Medulla oblongata (tissue), 1 donor: ENCODE results near the gene RALGPS2.
"Not testable (repeated sequence)": the region's sequence is repeated elsewhere in the genome, so short reads cannot be mapped to it uniquely, and the experiment has no call there.

ENCODE experiments used
- DNase-seq: peaks from one replicate; pipeline ENCODE4 v3.0.0-alpha.2; 2015; ENCODE audit errors: extremely low spot score

Gene RALGPS2

GRCh38 chr1:178723546-178723945 lies 1.5 kb upstream of the RALGPS2 start:
- DNase-seq = no peak

- peak; percentile 9 for DNase-seq
These were observed 692 bp upstream of the RALGPS2 start for GRCh38 chr1:178724376-178724727.

- DNase-seq = peak; percentile 19
These were observed 532 bp downstream of the RALGPS2 start for GRCh38 chr1:178725466-178726086.

- DNase-seq = peak; percentile 82
These were observed 1.1 kb downstream of the RALGPS2 start for GRCh38 chr1:178726087-178726517.

- peak; percentile 19 for DNase-seq
These were observed 1.5 kb downstream of the RALGPS2 start for GRCh38 chr1:178726545-178726944.

- DNase-seq = no peak
These were observed 2.2 kb downstream of the RALGPS2 start for GRCh38 chr1:178727014-178727895.

- DNase-seq = no peak
These were observed 8.9 kb downstream of the RALGPS2 start for GRCh38 chr1:178733972-178734371.

GRCh38 chr1:178738780-178739179 lies 13.7 kb downstream of the RALGPS2 start:
- no peak for DNase-seq

GRCh38 chr1:178739285-178740045 lies 14.4 kb downstream of the RALGPS2 start:
- DNase-seq = no peak

- no peak for DNase-seq
These were observed 15.4 kb downstream of the RALGPS2 start for GRCh38 chr1:178740491-178740890.

- no peak for DNase-seq
These were observed 15.9 kb downstream of the RALGPS2 start for GRCh38 chr1:178740924-178741323.

GRCh38 chr1:178743801-178744200 lies 18.8 kb downstream of the RALGPS2 start:
- DNase-seq = peak; percentile 7

- no peak for DNase-seq
These were observed 20.2 kb downstream of the RALGPS2 start for GRCh38 chr1:178745260-178745659.

GRCh38 chr1:178746345-178746744 lies 21.3 kb downstream of the RALGPS2 start:
- no peak for DNase-seq

GRCh38 chr1:178747361-178747760 lies 22.3 kb downstream of the RALGPS2 start:
- DNase-seq = not testable (repeated sequence)

GRCh38 chr1:178749581-178750166 lies 24.6 kb downstream of the RALGPS2 start:
- DNase-seq = no peak

GRCh38 chr1:178751046-178751445 lies 26.0 kb downstream of the RALGPS2 start:
- no peak for DNase-seq

GRCh38 chr1:178752891-178753290 lies 27.8 kb downstream of the RALGPS2 start:
- DNase-seq = no peak

- DNase-seq = not testable (repeated sequence)
These were observed 29.7 kb downstream of the RALGPS2 start for GRCh38 chr1:178754655-178755256.

- DNase-seq = peak; percentile 57
These were observed 43.4 kb downstream of the RALGPS2 start for GRCh38 chr1:178768423-178768822.

GRCh38 chr1:178772952-178773351 lies 47.9 kb downstream of the RALGPS2 start:
- no peak for DNase-seq

- DNase-seq = peak; percentile 33
These were observed 49.2 kb downstream of the RALGPS2 start for GRCh38 chr1:178774263-178774662.
